HG03571 (cell line): ENCODE measurements around the gene MAP3K15.
"Not testable (repeated sequence)": the region's sequence is repeated elsewhere in the genome, so short reads cannot be mapped to it uniquely, and the experiment has no call there.

Experiments
- ATAC-seq: cut with Tn5 transposase; IDR thresholded peaks from one replicate; pipeline ENCODE4 v1.9.1; 2021; ENCODE audit not compliant: unreplicated experiment

MAP3K15 gene

DNA sequence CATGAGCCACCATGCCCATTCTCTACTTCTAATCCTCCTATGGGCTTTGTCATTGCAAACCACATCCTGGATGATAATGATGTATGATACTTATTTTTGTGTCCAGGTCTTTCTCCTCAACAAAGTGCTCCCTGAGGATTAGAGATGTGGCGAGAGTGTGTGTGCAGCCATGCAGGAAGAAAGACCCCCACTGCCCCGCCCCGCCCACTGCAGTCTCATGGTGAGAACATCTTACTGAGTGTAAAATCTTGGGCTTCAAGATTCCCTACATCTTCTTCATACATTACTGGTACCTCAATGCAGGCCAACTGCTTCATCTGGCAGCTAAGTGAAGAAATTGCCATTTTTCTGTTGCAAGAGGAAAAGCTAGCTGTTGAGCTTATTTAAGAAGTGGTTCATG lies 25.9 kb upstream of the MAP3K15 start:
- ATAC-seq: no peak

DNA sequence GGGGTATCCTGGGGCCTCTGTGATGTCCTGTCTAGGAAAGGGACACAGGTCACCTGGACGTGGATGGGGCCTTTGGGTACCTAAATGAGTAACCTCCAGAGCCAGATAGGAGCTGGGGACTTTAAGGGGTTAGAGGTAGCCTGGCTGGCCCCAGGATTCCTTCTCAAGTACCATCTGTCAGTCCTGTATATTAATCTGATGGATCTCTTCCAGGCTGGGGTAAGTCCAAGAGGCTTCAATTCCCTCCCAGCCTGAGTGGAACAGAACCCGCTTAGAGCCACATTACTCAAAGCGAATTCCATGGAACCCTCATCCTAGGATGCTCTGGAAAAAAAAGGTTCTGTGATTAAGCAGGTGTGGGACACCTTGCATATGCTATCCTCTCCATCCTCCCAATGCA lies 24.8 kb upstream of the MAP3K15 start:
- no peak for ATAC-seq

DNA sequence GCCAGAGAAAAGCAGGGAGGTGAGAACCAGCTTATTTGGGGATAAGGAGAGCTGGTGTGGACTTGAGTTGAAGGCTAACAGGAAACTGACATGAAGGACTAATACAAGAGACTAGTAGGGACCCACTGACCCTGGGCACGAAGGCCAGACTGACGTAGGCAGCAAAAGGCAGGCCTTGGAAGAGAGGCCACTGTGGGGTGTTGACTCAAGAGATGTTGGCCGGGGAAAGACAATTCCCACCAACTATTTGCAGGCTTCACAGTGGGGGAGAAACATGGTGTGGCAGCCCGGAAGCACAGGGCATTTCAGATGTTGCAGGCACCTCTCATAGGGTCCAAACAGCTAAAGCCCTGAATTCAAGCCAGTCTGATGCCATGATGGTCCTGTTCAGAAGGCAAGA lies 24.4 kb upstream of the MAP3K15 start:
- ATAC-seq: no peak

DNA sequence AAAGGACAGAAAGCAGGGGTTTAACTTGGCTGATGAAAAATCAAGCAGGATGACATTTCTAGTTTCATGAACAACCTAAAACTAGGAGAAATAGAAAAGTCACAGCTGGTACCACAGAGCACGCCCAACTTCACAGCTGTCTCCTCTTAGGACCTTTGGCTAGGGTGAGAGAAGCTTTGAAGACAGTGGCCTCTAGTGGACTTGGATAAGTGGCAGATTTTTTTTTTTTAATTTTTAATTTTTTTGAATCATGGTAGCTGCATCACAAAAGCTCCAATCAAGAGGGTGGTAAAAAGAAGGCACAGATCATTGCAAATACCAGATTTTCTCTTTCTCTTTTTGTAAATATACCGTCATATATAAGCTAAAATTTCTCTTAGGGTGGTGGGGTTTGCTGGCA lies 20.2 kb upstream of the MAP3K15 start:
- no peak for ATAC-seq

DNA sequence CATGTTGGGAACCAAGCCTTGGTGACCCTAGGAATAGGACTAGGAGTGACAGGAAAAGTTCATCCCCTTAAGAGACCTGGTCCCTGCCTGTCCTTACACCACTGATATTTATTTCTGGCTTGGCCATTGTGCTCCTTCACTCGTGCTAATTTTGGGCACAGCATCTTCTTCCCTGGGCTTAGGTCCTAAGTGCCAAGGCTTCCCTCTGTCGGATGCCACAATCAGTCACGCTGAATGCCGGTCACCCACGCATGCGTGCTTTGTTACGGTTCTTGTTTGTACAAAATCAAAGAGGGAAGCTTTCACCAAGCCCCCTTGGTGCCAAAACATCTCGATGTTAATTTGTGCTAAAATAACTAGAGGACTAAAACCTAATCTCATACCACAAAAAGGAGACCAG lies 17.4 kb upstream of the MAP3K15 start:
- ATAC-seq: no peak

DNA sequence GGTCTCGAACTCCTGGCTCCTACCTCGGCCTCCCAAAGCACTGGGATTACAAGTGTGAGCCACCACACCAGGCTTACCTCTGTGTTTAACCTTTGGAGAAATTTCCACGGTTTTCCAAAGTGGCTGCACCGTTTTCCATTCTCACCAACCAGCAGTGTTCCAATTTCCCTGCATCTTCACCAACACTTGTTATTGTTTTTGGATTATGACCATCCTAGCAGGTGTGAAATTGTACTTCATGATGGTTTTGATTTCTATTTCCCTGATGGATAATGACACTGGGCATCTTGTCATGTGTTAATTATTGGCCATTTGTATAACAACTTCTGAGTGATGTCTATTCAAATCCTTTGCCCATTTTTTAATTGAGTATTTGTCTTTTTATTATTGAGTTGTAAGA lies 2.7 kb upstream of the MAP3K15 start:
- no peak for ATAC-seq

DNA sequence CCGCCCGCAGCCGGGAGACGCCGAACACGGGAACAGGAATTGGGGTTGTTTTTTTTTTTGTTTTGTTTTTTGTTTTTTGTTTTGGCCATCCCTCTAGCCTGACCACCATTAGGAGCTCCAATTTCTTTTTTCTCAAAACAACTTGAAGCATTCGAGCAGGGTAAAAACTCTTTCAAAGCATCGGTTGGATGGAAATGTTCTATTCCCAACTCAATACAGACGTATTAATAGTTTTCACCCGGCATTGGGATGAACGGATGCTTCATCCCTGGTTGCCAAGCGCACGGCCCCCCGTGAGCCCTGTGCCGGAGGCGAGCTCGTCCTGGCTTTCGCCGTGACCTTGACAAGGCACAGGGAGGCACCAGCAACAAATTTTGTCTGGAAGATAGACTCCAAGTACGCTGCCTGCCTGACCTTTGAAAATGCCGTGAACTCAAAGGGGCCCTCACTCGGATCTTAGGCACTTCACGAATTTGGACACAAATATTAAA lies 352 bp upstream of the MAP3K15 start:
- no peak for ATAC-seq

DNA sequence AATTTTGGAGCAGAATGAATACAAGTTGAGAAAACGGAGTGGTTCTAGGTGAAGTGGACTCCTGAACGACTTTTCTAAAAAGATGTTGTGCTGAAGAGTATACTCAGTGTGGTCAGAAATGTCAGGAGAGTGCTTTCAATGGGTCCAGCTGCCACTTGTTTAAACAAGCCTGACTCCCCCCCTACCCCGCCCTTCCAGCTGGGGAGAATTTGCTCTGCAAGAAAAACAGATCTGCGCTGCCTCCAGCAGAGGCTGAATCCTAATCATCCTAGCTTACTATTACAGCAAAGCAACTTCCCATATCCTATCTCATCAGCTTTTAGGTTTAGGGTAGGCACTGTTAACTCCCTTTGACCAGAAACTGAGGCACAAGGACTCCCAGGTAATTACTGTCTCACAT lies 1.9 kb downstream of the MAP3K15 start:
- no peak for ATAC-seq

DNA sequence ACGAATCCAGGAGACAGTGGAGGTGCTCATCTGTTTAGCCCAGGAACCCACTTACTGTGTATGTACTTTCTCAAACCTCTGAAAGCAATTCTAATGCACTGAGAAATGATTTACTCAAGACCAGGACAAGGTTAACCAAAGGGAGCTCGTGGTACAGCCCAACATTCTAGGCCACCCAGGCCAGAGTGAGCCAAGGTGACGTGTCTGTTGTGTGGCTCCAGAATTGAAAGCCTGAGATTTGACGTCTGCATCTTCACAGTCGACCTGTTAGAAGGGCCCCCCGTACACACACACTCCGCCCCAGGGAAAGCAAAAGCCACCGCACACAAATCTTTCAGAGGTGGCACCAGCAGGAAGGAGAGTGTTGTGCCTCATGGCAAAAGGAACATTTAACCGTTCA lies 2.3 kb downstream of the MAP3K15 start:
- no peak for ATAC-seq

DNA sequence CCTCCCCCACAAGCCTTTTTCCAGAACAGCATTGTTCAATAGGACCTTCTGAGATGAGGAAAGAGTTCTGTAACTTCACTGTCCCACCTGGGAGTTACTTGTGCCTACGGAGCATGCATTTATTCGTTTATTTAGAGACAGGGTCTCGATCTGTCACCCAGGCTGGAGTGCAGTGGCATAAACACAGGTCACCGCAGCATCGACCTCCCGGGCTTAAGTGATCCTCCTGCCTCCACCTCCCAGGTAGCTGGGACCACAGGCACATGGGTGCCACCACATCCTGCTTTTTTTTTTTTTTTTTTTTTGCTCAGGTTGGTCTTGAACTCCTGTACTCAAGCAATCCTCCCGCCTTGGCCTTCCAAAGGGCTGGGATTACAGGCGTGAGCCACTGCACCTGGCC lies 2.9 kb downstream of the MAP3K15 start:
- ATAC-seq: no peak

DNA sequence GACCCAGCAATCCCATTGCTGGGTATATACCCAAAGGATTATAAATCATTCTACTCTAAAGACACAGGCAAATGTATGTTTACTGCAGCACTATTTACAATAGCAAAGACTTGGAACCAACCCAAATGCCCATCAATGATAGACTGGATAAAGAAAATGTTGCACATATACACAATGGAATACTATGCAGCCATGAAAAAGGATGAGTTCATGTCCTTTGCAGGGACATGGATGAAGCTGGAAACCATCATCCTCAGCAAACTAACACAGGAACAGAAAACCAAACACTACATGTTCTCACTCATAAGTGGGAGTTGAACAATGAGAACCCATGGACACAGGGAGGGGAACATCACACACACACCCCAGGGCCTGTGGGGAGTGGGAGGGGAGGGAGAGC lies 3.5 kb downstream of the MAP3K15 start:
- ATAC-seq: not testable (repeated sequence)

DNA sequence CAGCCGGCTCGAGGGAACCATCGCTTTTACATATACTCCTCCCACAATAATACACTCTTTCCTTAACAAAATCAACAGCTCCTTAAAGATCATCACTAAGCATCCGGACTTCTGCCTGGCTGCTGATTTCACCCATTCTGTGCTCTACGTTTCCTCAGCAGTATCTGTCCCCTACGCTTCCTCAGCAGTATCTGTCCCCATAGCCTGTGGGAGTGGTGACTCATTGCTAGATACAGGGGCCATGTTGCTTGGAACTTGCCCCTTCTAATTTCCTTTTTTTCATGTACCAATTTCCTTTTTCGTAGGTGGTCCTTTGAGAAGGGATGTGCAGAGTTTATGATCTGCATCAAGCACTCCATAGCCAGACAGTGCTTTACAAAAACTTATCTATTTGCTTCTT lies 18.6 kb downstream of the MAP3K15 start:
- no peak for ATAC-seq

DNA sequence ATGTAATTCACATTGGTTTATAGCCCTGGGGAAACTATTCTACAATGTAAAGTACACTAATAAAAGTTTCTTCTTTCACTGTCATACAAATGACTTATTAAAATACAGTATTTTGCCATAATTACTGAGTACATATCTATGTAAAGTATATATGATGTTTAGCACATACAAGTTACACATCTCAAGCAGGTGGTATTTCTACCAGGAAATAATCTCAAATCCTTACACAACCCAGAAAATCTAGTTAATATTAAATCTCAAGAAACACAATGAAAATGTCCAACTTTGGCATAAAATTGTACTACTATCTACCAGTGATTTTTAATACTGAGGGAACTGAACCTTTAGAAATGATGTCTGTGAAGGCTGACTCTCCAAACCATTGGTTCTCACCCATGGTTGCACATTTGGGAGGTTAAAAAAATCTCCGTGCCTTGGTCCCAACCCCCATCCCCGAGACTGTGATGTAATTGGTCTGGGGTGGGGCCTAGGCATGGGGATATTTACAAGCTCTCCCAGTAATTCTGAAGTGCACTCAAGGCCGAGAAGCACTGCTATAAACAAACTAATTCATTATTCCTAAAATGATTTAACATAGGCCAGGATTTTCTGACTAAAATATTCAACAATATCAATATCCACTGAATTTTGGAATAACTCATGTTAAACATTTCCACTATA lies 27.6 kb downstream of the MAP3K15 start:
- ATAC-seq: no peak

DNA sequence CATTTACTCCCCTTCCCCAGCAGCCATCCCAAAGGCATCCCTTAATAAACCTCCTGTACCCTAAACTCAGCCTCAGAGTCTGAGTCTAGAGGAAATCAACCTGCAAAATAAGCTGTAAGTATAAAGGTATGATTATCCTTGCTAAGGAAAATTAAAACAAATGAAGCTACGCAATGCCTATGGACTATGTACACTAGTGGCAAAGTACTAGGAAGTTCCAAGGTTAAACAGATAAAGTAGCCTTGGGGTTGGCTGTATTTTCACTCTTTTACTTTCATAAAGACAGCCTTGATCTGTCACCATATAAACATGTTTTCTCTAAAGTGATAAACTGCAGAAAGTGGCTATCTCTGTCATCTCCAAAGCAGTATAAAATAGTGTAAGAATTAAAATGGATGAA lies 35.9 kb downstream of the MAP3K15 start:
- ATAC-seq: no peak

DNA sequence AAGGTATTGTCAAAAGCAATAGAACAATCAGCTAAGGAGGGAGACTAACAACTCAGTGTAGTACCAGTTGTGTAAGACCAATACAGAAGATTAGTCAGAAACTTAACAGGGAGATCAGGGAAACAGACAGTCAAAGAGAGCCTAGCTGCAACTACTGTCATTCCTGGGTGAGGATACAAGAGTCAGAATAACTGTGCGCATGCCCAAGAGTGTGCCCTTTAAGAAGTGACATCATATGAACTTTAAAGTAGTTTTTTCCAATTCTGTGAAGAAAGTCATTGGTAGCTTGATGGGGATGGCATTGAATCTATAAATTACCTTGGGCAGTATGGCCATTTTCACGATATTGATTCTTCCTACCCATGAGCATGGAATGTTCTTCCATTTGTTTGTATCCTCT lies 46.9 kb downstream of the MAP3K15 start:
- ATAC-seq: not testable (repeated sequence)

DNA sequence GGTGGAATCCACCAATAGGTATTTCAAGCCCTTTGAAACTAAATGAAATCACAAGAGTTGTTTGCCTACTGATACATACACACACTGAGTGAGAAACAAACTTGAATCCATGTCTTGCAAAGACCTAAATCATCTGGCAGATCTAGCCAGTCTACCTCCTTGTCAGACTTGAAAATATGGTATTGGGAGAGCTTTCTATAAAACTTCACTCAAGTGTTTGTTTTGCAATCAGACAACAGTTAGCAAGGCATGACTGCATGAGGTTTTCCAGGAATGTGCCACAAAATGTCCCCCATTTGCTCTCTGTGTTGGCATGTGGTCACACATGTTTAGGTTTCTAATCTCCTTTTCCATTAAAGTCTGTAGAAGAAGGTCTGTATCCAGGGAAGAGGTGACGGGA lies 52.4 kb downstream of the MAP3K15 start:
- ATAC-seq: no peak

DNA sequence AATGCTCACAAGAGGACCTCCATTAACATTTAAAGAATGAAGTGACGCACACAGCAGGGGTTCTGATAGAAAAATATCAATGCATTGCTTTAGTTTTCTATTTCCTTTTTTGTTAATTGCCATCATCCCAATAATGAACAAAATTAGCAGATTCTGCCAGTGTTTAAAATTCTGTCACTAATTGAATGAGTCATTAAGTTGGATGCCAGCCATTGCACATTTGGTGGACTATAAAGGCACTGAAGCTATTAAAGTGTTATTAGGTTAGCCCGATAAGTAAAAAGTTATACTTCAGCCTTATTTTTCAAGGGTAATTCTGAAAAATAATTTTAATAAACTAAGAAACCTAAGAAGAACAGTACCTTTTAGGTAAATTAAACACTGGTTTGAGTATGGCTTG lies 53.1 kb downstream of the MAP3K15 start:
- no peak for ATAC-seq

DNA sequence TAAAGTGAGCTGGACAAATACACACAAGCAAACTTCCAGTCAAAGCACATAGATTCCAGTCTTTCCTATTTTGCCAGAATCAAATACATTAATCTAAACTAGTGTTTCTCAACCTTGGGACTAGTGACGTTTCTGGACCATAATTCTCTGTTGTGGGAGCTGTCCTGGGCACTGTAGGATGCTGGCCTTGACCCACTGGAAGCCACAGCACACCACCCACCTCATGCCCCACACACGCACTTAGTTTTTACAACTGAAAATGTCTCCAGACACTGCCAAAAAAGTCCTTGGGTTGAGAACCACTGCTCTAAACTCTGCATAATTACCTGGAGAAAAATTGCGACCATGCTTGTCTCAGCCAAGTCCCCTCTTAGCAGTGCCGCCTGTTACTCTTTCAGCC lies 57.6 kb downstream of the MAP3K15 start:
- ATAC-seq: no peak

DNA sequence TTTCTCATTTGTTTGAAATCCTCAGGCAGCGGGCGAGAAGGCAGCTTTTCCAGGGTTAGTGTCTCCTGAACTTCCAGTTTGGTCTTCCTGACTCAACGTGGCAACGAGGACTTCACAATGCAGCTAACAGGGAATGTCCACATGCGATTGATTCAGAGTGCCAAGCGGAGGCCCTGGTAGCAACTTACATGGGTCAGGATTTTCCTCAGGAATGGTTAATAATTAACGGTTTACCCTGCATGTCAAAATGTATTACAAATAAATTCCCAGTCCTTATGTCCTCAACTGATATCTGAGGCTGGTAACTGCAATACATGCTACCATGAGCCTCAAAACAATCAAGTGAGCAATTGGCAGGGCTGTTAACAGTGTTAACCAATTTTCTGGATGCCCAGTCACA lies 67.2 kb downstream of the MAP3K15 start:
- ATAC-seq: no peak

DNA sequence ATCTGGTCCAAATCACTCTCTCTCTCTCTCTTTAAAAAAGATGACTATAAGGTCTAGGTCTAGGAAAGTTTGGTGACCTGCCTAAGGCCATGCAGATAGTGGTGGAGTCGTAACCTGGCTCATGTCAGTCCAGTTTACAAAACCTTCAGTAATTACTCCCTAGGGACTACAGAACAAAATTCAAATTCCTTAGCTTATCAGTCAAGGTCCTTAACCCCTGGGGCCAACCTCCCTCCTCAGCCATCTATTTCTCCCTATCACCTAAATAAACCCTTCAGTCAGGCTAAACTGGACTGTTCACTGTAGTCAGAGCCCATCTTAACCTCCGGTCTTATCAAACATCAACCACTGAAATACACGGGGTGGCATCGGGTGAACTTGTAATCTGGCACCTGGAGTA lies 68.9 kb downstream of the MAP3K15 start:
- no peak for ATAC-seq

DNA sequence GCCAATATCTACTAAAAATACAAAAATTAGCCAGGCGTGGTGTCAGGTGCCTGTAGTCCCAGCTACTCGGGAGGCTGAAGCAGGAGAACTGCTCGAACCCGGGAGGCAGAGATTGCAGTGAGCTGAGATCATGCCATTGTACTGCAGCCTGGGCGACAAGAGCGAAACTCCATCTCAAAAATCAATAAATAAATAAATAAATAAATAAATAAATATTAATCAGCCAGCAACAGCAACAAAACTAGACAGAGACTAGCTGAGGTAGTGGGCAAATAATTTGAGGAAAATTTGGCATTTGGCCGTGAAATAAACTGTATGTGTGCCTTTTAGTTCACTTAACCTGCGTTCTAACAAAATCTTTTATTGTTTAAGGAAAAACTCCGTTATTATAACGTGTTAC lies 69.5 kb downstream of the MAP3K15 start:
- ATAC-seq: not testable (repeated sequence)

DNA sequence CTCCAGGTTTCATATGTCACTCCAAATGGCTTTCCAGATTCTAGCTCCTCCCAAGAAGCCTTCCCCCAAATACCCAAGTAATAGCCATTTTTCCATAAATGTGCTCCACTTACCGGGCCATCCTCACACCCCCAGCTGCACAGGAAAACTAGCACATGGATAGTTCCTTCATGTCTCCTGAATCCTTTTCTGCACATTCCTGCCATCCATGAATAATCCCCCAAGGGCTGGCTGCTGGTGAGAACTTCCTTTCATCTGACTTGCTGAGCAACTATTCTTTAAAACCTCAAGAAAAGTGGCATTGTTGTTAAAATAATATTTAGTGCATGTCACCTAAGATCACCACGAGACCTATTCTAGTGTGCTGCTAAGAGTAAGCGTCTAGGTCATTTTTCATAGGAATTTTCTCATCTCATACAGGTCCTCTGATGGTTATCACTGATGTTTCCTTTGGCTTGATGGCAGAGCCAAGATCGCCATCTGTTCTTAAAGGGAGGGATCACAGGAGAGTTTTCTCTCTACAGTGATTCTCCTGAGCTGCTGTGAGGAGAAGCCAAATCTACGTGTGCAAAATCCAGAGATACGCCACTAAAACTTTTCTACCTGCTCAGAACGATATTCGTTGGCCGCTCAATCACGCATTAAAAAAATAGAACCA lies 71.3 kb downstream of the MAP3K15 start:
- no peak for ATAC-seq

DNA sequence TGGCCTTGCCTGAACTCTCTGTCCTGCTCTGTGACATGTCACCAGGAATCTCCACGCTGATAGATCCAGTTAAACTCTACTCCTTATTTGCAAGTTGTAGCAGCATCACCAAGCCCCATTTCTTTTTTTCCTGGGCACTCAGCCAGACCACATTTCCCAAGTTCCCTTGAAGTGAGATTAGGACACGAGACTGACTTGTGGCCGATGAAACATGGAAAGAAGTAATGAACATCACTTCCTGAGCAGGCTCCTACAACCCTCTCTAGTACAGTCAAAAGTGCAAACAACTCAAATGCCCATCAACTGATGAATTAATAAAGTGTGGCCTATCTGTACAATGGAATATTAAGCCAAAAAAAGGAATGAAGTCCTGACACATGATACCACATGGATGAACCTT lies 74.6 kb downstream of the MAP3K15 start:
- ATAC-seq: no peak
